HepG2 (cell line): Measurements from ENCODE around the gene PSMG3. TPM values are rescaled to one million over a fixed set of nuclear protein-coding genes. Genes with fewer than 3 reads are reported as not detected.
A peak's percentile ranks its signal among the peaks of the same experiment; 100 is the strongest.

ENCODE experiments used
- ATAC-seq: fragments of 200-7000 bp; cut with Tn5 transposase; 3 replicates; pipeline ENCODE4 v1.9.1; 2020; ENCODE audit warnings: mild to moderate bottlenecking, moderate library complexity
- BruUV-seq: library from RNA; stranded (reverse); fragments of 400-500 nt; replicated peaks from 2 replicates; lab custom pipeline; 2021; lab: Mats Ljungman, UMichigan
- CTCF ChIA-PET: fragments of 300-600 bp; formaldehyde crosslinking; extraction: SDS; loops from one replicate; lab custom pipeline; 2021; ENCODE audit warnings: low total read pairs, inconsistent platforms, low intra/inter-chr PET ratio; lab: Yijun Ruan, JAX
- POLR2A ChIA-PET: fragments of 350-600 bp; sonication (Branson Sonifier 250); formaldehyde crosslinking; loops from one replicate; lab custom pipeline; 2020; ENCODE audit warnings: antibody characterized with exemption, inconsistent platforms; lab: Yijun Ruan, JAX
- DNase-seq: peaks from one replicate; pipeline ENCODE4 v3.0.0-alpha.2; 2015; ENCODE audit warnings: low spot score
- FAIRE-seq: peaks from 3 replicates; lab custom pipeline; 2011; peaks lifted over from hg19 to GRCh38; lab: Jason Lieb, UNC
- H2AFZ ChIP-seq: one replicate; pipeline ENCODE4 v1.6.1; 2011; ENCODE audit warnings: low read length, inconsistent platforms
- H3K27ac ChIP-seq: fragments of 300-600 bp; 3 replicates; pipeline ENCODE4 v1.8.0; 2011; ENCODE audit warnings: mixed run types, mild to moderate bottlenecking, mixed read lengths, low read length, inconsistent platforms; ENCODE audit not compliant: insufficient read depth; ENCODE audit errors: extremely low read length
- H3K27me3 ChIP-seq, 2 experiments: fragments of 200-600 bp in 1 of 2; 2 replicates in 1 of 2; 3 replicates in 1 of 2; pipeline versions ENCODE4 v1.6.0 to v1.8.0; 2011; ENCODE audit warnings: low read length in 2 of 2, mild to moderate bottlenecking in 2 of 2, moderate library complexity in 2 of 2, inconsistent platforms in 1 of 2; ENCODE audit not compliant: insufficient read depth in 2 of 2, control insufficient read depth in 1 of 2
- H3K36me3 ChIP-seq, 2 experiments: fragments of 200-600 bp in 1 of 2; replicated peaks in 1 of 2; 2 replicates in 1 of 2; 3 replicates in 1 of 2; pipeline versions ENCODE4 v1.5.1 to v1.8.0; 2011; ENCODE audit warnings: low read length in 2 of 2, inconsistent platforms in 1 of 2; ENCODE audit not compliant: insufficient read depth in 2 of 2, control insufficient read depth in 1 of 2
- H3K4me1 ChIP-seq: 2 replicates; pipeline ENCODE4 v1.5.1; 2012; ENCODE audit warnings: low read length, inconsistent platforms; ENCODE audit not compliant: insufficient read depth
- H3K4me2 ChIP-seq: 2 replicates; pipeline ENCODE4 v1.6.0; 2011; ENCODE audit warnings: low read depth, low read length, inconsistent platforms
- H3K4me3 ChIP-seq, 3 experiments: fragments of 200-600 bp in 1 of 3; sonication (generic), shearing (Covaris generic) in 1 of 3; replicated peaks in 1 of 3; 2 replicates each; pipeline ENCODE4 v1.5.1; 2011 to 2016; ENCODE audit warnings: low read length in 3 of 3, inconsistent platforms in 2 of 3, low read depth in 2 of 3, mild to moderate bottlenecking in 2 of 3, control low read depth in 1 of 3, mixed read lengths in 1 of 3; ENCODE audit not compliant: insufficient read depth in 1 of 3
- H3K79me2 ChIP-seq: one replicate; pipeline ENCODE4 v1.6.1; 2011; ENCODE audit warnings: low read length, inconsistent platforms; ENCODE audit not compliant: insufficient read depth
- H3K9ac ChIP-seq: 2 replicates; pipeline ENCODE4 v1.6.0; 2011; ENCODE audit warnings: mild to moderate bottlenecking, low read depth, low read length, inconsistent platforms; ENCODE audit not compliant: insufficient read depth
- H3K9me3 ChIP-seq: 2 replicates; pipeline ENCODE4 v1.5.1; 2012; ENCODE audit warnings: mild to moderate bottlenecking, low read length
- H4K20me1 ChIP-seq: 2 replicates; pipeline ENCODE4 v1.6.0; 2011; ENCODE audit warnings: inconsistent platforms, mild to moderate bottlenecking, low read length, moderate library complexity; ENCODE audit not compliant: insufficient read depth
- CHCHD3 ChIP-seq: sonication (generic); formaldehyde crosslinking; IDR thresholded peaks from 2 replicates; pipeline ENCODE4 v1.8.0; 2022; ENCODE audit warnings: mild to moderate bottlenecking, missing genetic modification reagents, moderate library complexity
- ZMYM3 ChIP-seq: sonication (generic); formaldehyde crosslinking; IDR thresholded peaks from 2 replicates; pipeline ENCODE4 v1.5.1; 2020; ENCODE audit warnings: mild to moderate bottlenecking, missing genetic modification reagents
- WGBS: methylation state at CpG from one replicate; pipeline ENCODE4 v1.1.6; 2017; ENCODE audit warnings: low lambda C conversion rate; 5-methylcytosine and 5-hydroxymethylcytosine counted together
- in situ Hi-C: cut with HindIII; loops from 2 replicates; pipeline ENCODE4 v1.10.0; 2017; ENCODE audit warnings: low pct_unique_long_range_greater_than_20kb; ENCODE audit not compliant: extremely low pct_ligation_motif_present
- intact Hi-C: fragments of 100-400 bp; cut with micrococcal nuclease; formaldehyde crosslinking; loops from one replicate; pipeline ENCODE4 v1.10.0; 2022; ENCODE audit not compliant: unreplicated experiment
- polyA plus RNA-seq, 8 experiments: library from polyadenylated mRNA; depleted of rRNA in 3 of 8; stranded (reverse) in 7 of 8; unstranded in 1 of 8; fragments of >200 nt; fragmentation: Illumina TruSeq in 4 of 8; extraction: Trizol in 4 of 8; gene quantifications; 2 replicates each; pipeline versions ENCODE4 v1.2.1 to v1.2.3, GENCODE V29; 2011 to 2016; ENCODE audit warnings: low read depth in 4 of 8, missing spikeins in 1 of 8, mixed read lengths in 1 of 8; ENCODE audit not compliant: insufficient read depth in 1 of 8
- total RNA-seq, 5 experiments: library from RNA; depleted of rRNA; stranded (reverse); fragments of >200 nt; fragmentation: Illumina TruSeq; extraction: Trizol; gene quantifications; 2 replicates each; pipeline ENCODE4 v1.2.3, GENCODE V29; 2016; ENCODE audit warnings: low read depth in 1 of 5
- TF ChIP-seq, protein P1 (sequence below): sonication (generic); formaldehyde crosslinking; IDR thresholded peaks from 2 replicates; pipeline ENCODE4 v1.4.0; 2020; ENCODE audit warnings: missing genetic modification reagents
- TF ChIP-seq, protein P2 (sequence below): sonication (generic); formaldehyde crosslinking; conservative IDR thresholded peaks from 2 replicates; pipeline ENCODE4 v1.4.0; 2020; ENCODE audit warnings: missing genetic modification reagents

Gene PSMG3
- total and polyA plus RNA-seq, 2 of the 13 experiments (the other 11 are each of a cell fraction or from before 2014, with no cell fraction given), result 29.6 to 48.4 TPM

DNA sequence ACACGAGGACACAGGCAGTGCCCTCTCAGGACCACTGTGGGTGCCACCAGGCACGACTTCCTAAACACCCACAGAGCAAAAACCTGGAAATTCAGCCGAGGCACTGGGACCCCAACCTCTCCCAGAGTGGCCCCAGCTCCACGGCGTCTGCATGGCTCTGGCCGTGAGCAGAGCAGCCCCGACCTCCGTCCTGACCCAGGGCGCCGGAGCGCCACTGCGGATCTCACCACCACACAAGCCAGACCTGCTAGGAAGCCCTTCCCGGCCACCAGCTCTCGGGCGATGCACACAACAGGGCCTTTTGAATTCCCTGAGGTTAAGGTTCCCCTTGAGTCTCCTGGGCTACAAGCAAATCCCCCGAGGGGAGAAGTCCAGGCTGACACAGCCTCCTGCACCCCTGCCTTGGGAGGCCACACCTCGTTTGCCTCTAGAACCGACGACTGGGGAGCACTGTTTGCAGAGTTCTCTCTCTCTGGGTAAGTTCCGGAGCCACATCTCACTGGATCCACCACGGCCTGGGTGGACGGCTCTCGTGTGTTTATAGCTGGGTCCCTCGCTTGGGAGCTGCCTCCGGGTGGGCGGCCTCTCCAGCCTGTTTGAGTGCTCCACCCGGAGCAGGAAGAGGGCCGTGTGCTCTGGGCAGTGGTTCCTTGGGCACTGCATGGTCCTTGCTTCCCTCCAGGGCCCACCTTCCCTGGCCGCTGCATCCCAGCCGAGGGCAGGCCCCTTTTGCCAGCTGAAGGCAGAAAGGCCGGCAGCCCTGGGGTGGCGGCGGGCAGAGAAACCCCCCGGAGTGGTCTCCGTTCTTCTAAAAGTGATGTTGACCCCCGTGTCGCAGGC, 15.5 kb upstream of the PSMG3 start:
- no peak overlapping the region for H3K27ac ChIP-seq
- H3K9ac ChIP-seq, result no peak overlapping the region
- no peaks in the 10 kb centered on the region for H3K79me2 ChIP-seq
- no peak overlapping the region for H3K4me2 ChIP-seq
- no peak overlapping the region for H2AFZ ChIP-seq
- no peaks in the 10 kb centered on the region for H4K20me1 ChIP-seq
- H3K36me3 ChIP-seq, result no peaks in the 10 kb centered on the region
- CTCF ChIA-PET, result no interaction called here
- intact Hi-C loops (no loop called here), in situ Hi-C loops (loop anchor here (10.0 to 25.0 kb wide), 2 partner anchors 169 to 627 kb away; no protein-coding TSS in a partner anchor)
- no TSS peak for BruUV-seq
- peaks cover 8% of the 10 kb centered on the region; the same call in 1 of the 2 replicates for H3K9me3 ChIP-seq
- ATAC-seq (no peak), DNase-seq (no peak), FAIRE-seq (no peak)
- TF ChIP-seq, protein P1, sequence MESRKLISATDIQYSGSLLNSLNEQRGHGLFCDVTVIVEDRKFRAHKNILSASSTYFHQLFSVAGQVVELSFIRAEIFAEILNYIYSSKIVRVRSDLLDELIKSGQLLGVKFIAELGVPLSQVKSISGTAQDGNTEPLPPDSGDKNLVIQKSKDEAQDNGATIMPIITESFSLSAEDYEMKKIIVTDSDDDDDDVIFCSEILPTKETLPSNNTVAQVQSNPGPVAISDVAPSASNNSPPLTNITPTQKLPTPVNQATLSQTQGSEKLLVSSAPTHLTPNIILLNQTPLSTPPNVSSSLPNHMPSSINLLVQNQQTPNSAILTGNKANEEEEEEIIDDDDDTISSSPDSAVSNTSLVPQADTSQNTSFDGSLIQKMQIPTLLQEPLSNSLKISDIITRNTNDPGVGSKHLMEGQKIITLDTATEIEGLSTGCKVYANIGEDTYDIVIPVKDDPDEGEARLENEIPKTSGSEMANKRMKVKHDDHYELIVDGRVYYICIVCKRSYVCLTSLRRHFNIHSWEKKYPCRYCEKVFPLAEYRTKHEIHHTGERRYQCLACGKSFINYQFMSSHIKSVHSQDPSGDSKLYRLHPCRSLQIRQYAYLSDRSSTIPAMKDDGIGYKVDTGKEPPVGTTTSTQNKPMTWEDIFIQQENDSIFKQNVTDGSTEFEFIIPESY (CRISPR knock-in tag), result 0 out of 2 replicates have a peak, but pooled peaks have one; percentile 18
- TF ChIP-seq, protein P2, sequence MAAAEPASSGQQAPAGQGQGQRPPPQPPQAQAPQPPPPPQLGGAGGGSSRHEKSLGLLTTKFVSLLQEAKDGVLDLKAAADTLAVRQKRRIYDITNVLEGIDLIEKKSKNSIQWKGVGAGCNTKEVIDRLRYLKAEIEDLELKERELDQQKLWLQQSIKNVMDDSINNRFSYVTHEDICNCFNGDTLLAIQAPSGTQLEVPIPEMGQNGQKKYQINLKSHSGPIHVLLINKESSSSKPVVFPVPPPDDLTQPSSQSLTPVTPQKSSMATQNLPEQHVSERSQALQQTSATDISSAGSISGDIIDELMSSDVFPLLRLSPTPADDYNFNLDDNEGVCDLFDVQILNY, result no peak
- TF ChIP-seq CHCHD3 (no peak), ZMYM3 (CRISPR knock-in tag) (no peak)
- no peak overlapping the region for H3K4me3 ChIP-seq
- 27% methylated on average over 10 of the region's 37 CpGs for WGBS
- POLR2A ChIA-PET, result no interaction called here
- no peaks in the 10 kb centered on the region for H3K4me1 ChIP-seq
- peaks cover 4 to 48% of the 10 kb centered on the region in 2 experiments; a peak in 3 of 5 replicates for H3K27me3 ChIP-seq
